Heart left ventricle (tissue), 16 donors: ENCODE results near the gene ZFP82. TPM values are rescaled to one million over a fixed set of nuclear protein-coding genes. Genes with fewer than 3 reads are reported as not detected.

Experiments used
- ATAC-seq, 4 donors: fragments of 200-7000 bp; cut with Tn5 transposase; one replicate each; pipeline ENCODE4 v1.9.1; 2020 to 2022; ENCODE audit warnings: moderate library complexity in 4 of 4, mild to moderate bottlenecking in 3 of 4, moderate number of reproducible peaks in 1 of 4
- DNase-seq, 5 donors: peaks; one replicate each; pipeline ENCODE4 v3.0.0-alpha.2; 2020
- H3K27ac ChIP-seq, 12 donors: fragments of 200-600 bp; sonication (generic) in 4 of 12; one replicate each; pipeline versions ENCODE4 v1.5.0 to v1.8.0; 2016 to 2022; ENCODE audit warnings: mild to moderate bottlenecking in 2 of 12
- H3K27me3 ChIP-seq, 9 donors: fragments of 200-600 bp; sonication (generic) in 2 of 9; one replicate each; pipeline versions ENCODE4 v1.5.1 to v1.8.0; 2016 to 2022; ENCODE audit warnings: mild to moderate bottlenecking in 3 of 9
- H3K36me3 ChIP-seq, 9 donors: fragments of 200-600 bp; sonication (generic) in 2 of 9; one replicate each; pipeline versions ENCODE4 v1.5.0 to v1.8.0; 2018 to 2022; ENCODE audit warnings: mild to moderate bottlenecking in 2 of 9
- H3K4me1 ChIP-seq, 12 donors: fragments of 200-600 bp; sonication (generic) in 4 of 12; one replicate each; pipeline versions ENCODE4 v1.5.0 to v1.8.0; 2016 to 2022; ENCODE audit warnings: mild to moderate bottlenecking in 3 of 12
- H3K4me3 ChIP-seq, 12 donors: fragments of 200-600 bp; sonication (generic) in 4 of 12; one replicate each; pipeline versions ENCODE4 v1.5.0 to v1.8.0; 2017 to 2022; ENCODE audit warnings: mild to moderate bottlenecking in 9 of 12, moderate library complexity in 4 of 12
- H3K9me3 ChIP-seq, 12 donors: fragments of 200-600 bp; sonication (generic) in 4 of 12; one replicate each; pipeline versions ENCODE4 v1.5.0 to v1.8.0; 2016 to 2022; ENCODE audit warnings: mild to moderate bottlenecking in 1 of 12
- POLR2A ChIP-seq, 2 donors: fragments of 450-650 bp; IDR thresholded peaks; one replicate each; pipeline ENCODE4 v1.6.1; 2017; ENCODE audit warnings: antibody characterized with exemption in 2 of 2, mild to moderate bottlenecking in 2 of 2, moderate library complexity in 2 of 2
- WGBS, 4 donors: extraction: QIAGEN DNeasy Blood & Tissue Kit in 2 of 4; methylation state at CpG; one replicate each; pipeline versions ENCODE4 v1.1.5 to v1.1.7; 2013 to 2018; 5-methylcytosine and 5-hydroxymethylcytosine counted together
- intact Hi-C, 10 donors: fragments of 100-400 bp; cut with DNase I; formaldehyde crosslinking; loops; one replicate each; pipeline versions ENCODE4 v1.11.1 to v1.14.2; 2022
- polyA plus RNA-seq, 2 donors: library from polyadenylated mRNA; stranded (reverse); fragments of 200-250 nt; gene quantifications; one replicate each; pipeline ENCODE4 v1.2.3, GENCODE V29; 2013
- total RNA-seq, 9 donors: library from RNA; depleted of rRNA in 2 of 9; stranded (reverse); fragments of >200 nt in 2 of 9; fragmentation: NEBNext Ultra II Directional in 3 of 9; extraction: Animal tissue kit (Norgen Biotek cat#: 25700) in 3 of 9; gene quantifications; one replicate each; pipeline versions ENCODE4 v1.1.0 to v1.2.4, GENCODE V29; 2016 to 2023
- TF ChIP-seq, protein P1 (sequence below), 12 donors: fragments of 200-600 bp; sonication (generic) in 4 of 12; IDR thresholded peaks; one replicate each; pipeline versions ENCODE4 v1.5.0 to v1.8.0; 2018 to 2022; ENCODE audit warnings: antibody characterized with exemption in 12 of 12, mild to moderate bottlenecking in 5 of 12
- donor health status: ischemic (EF 13 %, LVEDD 7.1; RV severe dilation, severe dysfunction).
- donor health status: healthy with polysubstance abuse.
- donor health status: DM: no; HTN: yes; CAD: no.
- donor health status: DM: no; HTN: no; CAD: no.
- donor health status: ischemic (EF 25% LVEDD 6.9; RV normal size, moderate dysfunction).
- donor health status: ischemic (EF 25% LVEDD 5.7; RV mildly dilated, moderate dysfunction).
- donor health status: healthy.
- donor health status: DM: yes; HTN: yes; CAD: no.
- donor health status: ischemic (EF 35%, LVEDD 5.7; RV mildly dilated, moderate dysfunction).
- donor health status: nonischemic (EF 11% LVEDD 7.7; RV severe dilation, severe dysfunction).
- donor health status: DM: yes; HTN: yes; CAD: no.
- donor health status: PGD.
- donor health status: ischemic (EF 29% LVEDD 5.4; RV normal size, mild dysfunction).
- donor health status: nonischemic (EF 23%, LVEDD 6.1; RV moderate dilation, normal function).

Gene ZFP82
- total and polyA plus RNA-seq, 11 donors, result 2.2 to 5.3 (median 3.9) TPM

DNA sequence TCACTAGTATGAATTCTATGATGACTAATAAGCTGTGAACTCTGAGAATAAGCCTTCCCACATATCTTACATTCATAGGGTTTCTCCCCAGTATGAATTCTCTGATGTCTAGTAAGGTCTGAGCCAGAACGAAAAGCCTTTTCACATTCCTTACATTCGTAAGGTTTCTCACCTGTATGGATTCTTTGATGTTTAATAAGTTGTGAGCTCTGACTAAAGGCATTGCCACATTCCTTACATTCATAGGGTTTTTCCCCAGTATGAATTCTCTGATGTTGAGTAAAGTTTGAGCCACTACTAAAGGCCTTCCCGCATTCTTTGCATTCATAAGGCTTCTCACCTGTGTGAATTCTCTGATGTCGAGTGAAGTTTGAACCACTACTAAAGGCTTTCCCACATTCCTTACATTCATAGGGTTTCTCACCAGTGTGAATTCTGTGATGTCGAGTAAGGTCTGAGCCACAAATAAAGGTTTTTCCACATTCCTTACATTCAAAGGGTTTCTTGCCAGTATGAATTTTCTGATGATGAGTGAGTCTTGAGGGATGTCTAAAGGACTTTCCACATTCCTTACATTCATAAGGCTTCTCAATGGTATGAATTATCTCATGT is 30.7 kb upstream of the ZFP82 start:
- Histone ChIP-seq H3K4me3 (no peak overlapping the region), H3K27me3 (no peaks in the 10 kb centered on the region), H3K9me3 (peaks cover 0 to 100% (median 85%) of the 10 kb centered on the region in 12 donors), H3K27ac (no peak overlapping the region), H3K36me3 (peaks cover 16 to 88% (median 42%) of the 10 kb centered on the region in 9 donors), H3K4me1 (no peaks in the 10 kb centered on the region)
- DNase-seq (no peak), ATAC-seq (no peak)
- 93 to 98% (median 95%) methylated on average over 5 of the region's 5 CpGs for WGBS, 4 donors
- no peak for TF ChIP-seq POLR2A (IDR thresholded peaks at IDR 0.05)
- TF ChIP-seq, protein P1, sequence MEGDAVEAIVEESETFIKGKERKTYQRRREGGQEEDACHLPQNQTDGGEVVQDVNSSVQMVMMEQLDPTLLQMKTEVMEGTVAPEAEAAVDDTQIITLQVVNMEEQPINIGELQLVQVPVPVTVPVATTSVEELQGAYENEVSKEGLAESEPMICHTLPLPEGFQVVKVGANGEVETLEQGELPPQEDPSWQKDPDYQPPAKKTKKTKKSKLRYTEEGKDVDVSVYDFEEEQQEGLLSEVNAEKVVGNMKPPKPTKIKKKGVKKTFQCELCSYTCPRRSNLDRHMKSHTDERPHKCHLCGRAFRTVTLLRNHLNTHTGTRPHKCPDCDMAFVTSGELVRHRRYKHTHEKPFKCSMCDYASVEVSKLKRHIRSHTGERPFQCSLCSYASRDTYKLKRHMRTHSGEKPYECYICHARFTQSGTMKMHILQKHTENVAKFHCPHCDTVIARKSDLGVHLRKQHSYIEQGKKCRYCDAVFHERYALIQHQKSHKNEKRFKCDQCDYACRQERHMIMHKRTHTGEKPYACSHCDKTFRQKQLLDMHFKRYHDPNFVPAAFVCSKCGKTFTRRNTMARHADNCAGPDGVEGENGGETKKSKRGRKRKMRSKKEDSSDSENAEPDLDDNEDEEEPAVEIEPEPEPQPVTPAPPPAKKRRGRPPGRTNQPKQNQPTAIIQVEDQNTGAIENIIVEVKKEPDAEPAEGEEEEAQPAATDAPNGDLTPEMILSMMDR (IDR thresholded peaks at IDR 0.05), result no peak
- intact Hi-C loops, result no loop called here

DNA sequence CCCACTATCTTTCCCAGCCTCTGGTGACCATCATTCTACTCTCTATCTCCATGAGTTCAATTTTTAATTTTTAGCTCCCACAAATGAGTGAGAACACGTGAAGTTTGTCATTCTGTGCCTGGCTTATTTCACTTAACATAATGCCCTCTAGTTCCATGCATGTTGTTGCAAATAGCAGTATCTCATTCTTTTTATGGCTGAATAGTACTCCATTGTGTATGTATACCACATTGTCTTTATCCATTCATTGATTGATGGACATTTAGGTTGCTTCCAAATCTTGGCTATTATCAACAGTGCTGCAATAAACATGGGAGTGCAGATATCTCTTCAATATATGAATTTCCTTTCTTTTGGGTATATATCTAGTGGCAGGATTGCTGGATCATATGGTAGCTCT is 22.9 kb upstream of the ZFP82 start:
- H3K4me1 ChIP-seq, result no peaks in the 10 kb centered on the region
- H3K36me3 ChIP-seq, result peaks cover 0 to 14% (median 0%) of the 10 kb centered on the region in 9 donors
- DNase-seq, result no peak
- TF ChIP-seq, protein P1 (IDR thresholded peaks at IDR 0.05), result no peak
- WGBS, 4 donors, result 55 to 79% (median 67%) methylated on average over 1 of the region's 1 CpG
- H3K27ac ChIP-seq, result no peak overlapping the region
- ATAC-seq, result no peak
- peaks cover 0 to 90% (median 50%) of the 10 kb centered on the region in 12 donors for H3K9me3 ChIP-seq
- no peaks in the 10 kb centered on the region for H3K27me3 ChIP-seq
- intact Hi-C loops, result no loop called here
- no peak overlapping the region for H3K4me3 ChIP-seq

DNA sequence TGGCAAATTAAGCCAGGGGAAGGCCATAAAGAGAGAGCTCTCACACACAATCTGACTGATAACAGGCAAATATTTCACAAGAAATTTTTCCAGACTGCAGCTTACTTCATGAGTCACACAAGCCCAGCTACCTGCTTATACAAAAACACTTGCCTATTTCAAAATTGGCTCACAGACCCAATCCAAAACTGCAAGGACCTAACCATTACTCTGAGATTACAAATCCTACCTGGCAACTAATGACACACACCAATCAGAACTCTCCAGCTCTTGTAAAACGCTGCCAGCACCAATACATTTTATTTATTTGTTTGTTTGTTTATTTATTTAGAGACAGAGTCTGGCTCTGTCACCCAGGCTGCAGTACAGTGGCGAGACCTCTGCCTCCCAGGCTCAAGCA is 18.1 kb upstream of the ZFP82 start:
- Histone ChIP-seq H3K4me1 (no peaks in the 10 kb centered on the region), H3K27me3 (no peaks in the 10 kb centered on the region), H3K27ac (no peak overlapping the region), H3K36me3 (no peaks in the 10 kb centered on the region), H3K4me3 (no peak overlapping the region), H3K9me3 (peaks cover 0 to 56% (median 17%) of the 10 kb centered on the region in 12 donors)
- 37 to 55% (median 45%) methylated on average over 2 of the region's 2 CpGs for WGBS, 4 donors
- TF ChIP-seq, protein P1 (IDR thresholded peaks at IDR 0.05), result no peak
- TF ChIP-seq POLR2A (IDR thresholded peaks at IDR 0.05), result no peak
- intact Hi-C loops, result no loop called here
- DNase-seq (no peak), ATAC-seq (no peak)

DNA sequence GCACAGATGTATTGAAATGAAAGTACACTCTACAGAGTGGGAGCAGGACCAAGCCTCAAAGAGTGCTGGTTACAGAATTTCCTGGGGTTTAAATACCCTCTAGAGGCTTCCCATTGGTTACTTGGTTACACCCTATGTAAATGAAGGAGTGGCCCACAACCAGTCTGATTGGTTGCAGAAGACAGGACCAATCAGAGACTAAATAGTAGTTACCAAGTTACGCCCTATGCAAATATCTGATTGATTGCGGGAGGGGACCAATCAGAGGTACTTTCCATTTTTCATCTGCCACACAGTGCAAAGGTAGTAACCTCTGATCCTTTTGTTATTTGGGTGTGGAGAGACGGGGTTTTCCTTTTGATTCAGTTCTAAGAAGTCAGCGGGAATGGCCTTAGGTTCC is 5.5 kb upstream of the ZFP82 start:
- DNase-seq, result no peak

More for the DNA sequence above, 5.5 kb upstream of the ZFP82 start:
- Histone ChIP-seq H3K27me3 (no peaks in the 10 kb centered on the region), H3K4me1 (peaks cover 0 to 8% (median 2%) of the 10 kb centered on the region in 12 donors), H3K4me3 (no peak overlapping the region), H3K27ac (no peak overlapping the region), H3K36me3 (no peaks in the 10 kb centered on the region), H3K9me3 (peaks cover 0 to 18% (median 0%) of the 10 kb centered on the region in 12 donors)
- intact Hi-C loops, result loop anchor here in 2 of 10 donors (5.0 to 10.0 kb wide), 2 partner anchors 47 to 61 kb away; partner anchors contain the start of genes ZFP14 (in 1 of the 2) and ZNF566 (in 1 of the 2)
- WGBS, 4 donors, result 83 to 94% (median 92%) methylated on average over 4 of the region's 4 CpGs
- no peak for TF ChIP-seq POLR2A (IDR thresholded peaks at IDR 0.05)
- TF ChIP-seq, protein P1 (IDR thresholded peaks at IDR 0.05), result no peak
- no peak for ATAC-seq
